Measurements from ENCODE around the gene GLIS1. TPM values are rescaled to one million over a fixed set of nuclear protein-coding genes. Genes with fewer than 3 reads are reported as not detected.

GLIS1 gene
- total and polyA plus RNA-seq, 2 of the 8 experiments (the other 6 are each of a cell fraction or from before 2014, with no cell fraction given) = 0.15 to 0.22 TPM

GRCh38 chr1:53543778-53544695 lies 194.9 kb downstream of the GLIS1 start:
- H3K4me1 ChIP-seq (replicated peaks in 1 of 4; ENCODE audit: control insufficient read depth in 3 of 4, insufficient read depth in 4 of 4, low read length in 3 of 4) = no peaks in the 10 kb centered on the region; a peak in 2 of 7 replicates
- H2BK5ac ChIP-seq (ENCODE audit: low read depth, low read length) = no peak overlapping the region
- ChIA-PET CTCF (ENCODE audit: partially characterized antibody) (interaction anchor here (0.7 to 1.6 kb wide), 5 partner anchors 10 to 59 kb away, joined by 3 read pairs; no protein-coding TSS in a partner anchor), POLR2A (ENCODE audit: partially characterized antibody) (interaction anchor here (0.6 to 1.6 kb wide), 2 partner anchors 9 to 10 kb away, joined by 3 to 5 read pairs; no protein-coding TSS in a partner anchor)
- H3K9me3 ChIP-seq (ENCODE audit: insufficient read depth in 2 of 2, low read depth in 1 of 2, low read length in 1 of 2) = no peaks in the 10 kb centered on the region
- no peak overlapping the region for H4K91ac ChIP-seq (replicated peaks; ENCODE audit: insufficient read length, low read length)
- no peaks in the 10 kb centered on the region for H3K79me1 ChIP-seq (ENCODE audit: low read depth, low read length)
- no peak overlapping the region for H3K4ac ChIP-seq (replicated peaks; ENCODE audit: insufficient read length, low read depth, low read length)
- WGBS, 2 experiments (ENCODE audit: extremely low coverage in 1 of 2, insufficient coverage in 1 of 2, insufficient read length in 1 of 2, insufficient replicate concordance in 2 of 2, low coverage in 1 of 2, low lambda C conversion rate in 2 of 2, missing lambda C conversion rate in 1 of 2) = 88% methylated on average over 24 of the region's 24 CpGs; no CpG with 5 or more reads in 1 of the 2 experiments
- H3K23ac ChIP-seq (ENCODE audit: insufficient read length) = no peak overlapping the region
- DNase-seq (ENCODE audit: low read depth in 1 of 2, low spot score in 2 of 2) = no peak
- H4K8ac ChIP-seq (ENCODE audit: extremely low read depth, insufficient read depth, low read length) = no peak overlapping the region; the same call in 1 of the 2 replicates
- 0 out of 7 replicates have a peak, but pooled peaks cover 0 to 2% (median 0%) of the 10 kb centered on the region in 4 experiments for H3K27me3 ChIP-seq (replicated peaks in 1 of 4; ENCODE audit: control insufficient read depth in 3 of 4, extremely low read depth in 1 of 4, insufficient read depth in 3 of 4, low read length in 3 of 4)
- H3K4me2 ChIP-seq (ENCODE audit: insufficient read depth in 1 of 2, low read depth in 2 of 2, low read length in 2 of 2) = no peak overlapping the region
- H2BK15ac ChIP-seq (ENCODE audit: low read length) = no peak overlapping the region
- H3K14ac ChIP-seq (ENCODE audit: insufficient read length) = no peak overlapping the region
- H2BK120ac ChIP-seq (replicated peaks; ENCODE audit: low read depth, low read length) = no peak overlapping the region
- H2AFZ ChIP-seq (ENCODE audit: low read length) = no peak overlapping the region
- H3K23me2 ChIP-seq (ENCODE audit: low read depth, low read length) = peaks cover 3% of the 10 kb centered on the region; the same call in 1 of the 2 replicates
- FAIRE-seq = no peak
- H3K27ac ChIP-seq (ENCODE audit: low read depth, low read length) = no peak overlapping the region
- no peak overlapping the region for H3K56ac ChIP-seq (replicated peaks; ENCODE audit: insufficient read length, low read depth, low read length)
- H2BK20ac ChIP-seq (ENCODE audit: low read length) = no peak overlapping the region
- H2BK12ac ChIP-seq (ENCODE audit: low read depth, low read length) = no peak overlapping the region
- peaks cover 0 to 3% of the 10 kb centered on the region in 2 experiments for H4K20me1 ChIP-seq (replicated peaks in 1 of 2; ENCODE audit: control insufficient read depth in 1 of 2, insufficient read depth in 2 of 2, low read length in 2 of 2)
- H3K9ac ChIP-seq (replicated peaks in 1 of 4; ENCODE audit: extremely low read depth in 1 of 4, low read depth in 3 of 4, low read length in 3 of 4) = no peak overlapping the region
- H3K18ac ChIP-seq (ENCODE audit: extremely low read depth, low read length) = no peak overlapping the region
- H3K79me2 ChIP-seq (ENCODE audit: control insufficient read depth in 1 of 2, insufficient read depth in 2 of 2, low read length in 2 of 2) = no peaks in the 10 kb centered on the region
- H2AK5ac ChIP-seq (ENCODE audit: low read depth, low read length) = no peak overlapping the region
- no peak overlapping the region for H3K4me3 ChIP-seq (ENCODE audit: extremely low read depth in 1 of 4, insufficient read depth in 2 of 4, low read depth in 3 of 4, low read length in 4 of 4)
- no peaks in the 10 kb centered on the region for H3K36me3 ChIP-seq (ENCODE audit: control insufficient read depth in 2 of 4, insufficient read depth in 4 of 4, low read length in 3 of 4)
- no peak overlapping the region for H4K5ac ChIP-seq (ENCODE audit: insufficient read length, low read depth, low read length)
- TF ChIP-seq MAX (IDR thresholded peaks at IDR 0.05) = no peak
- TF ChIP-seq EGR1 (IDR thresholded peaks at IDR 0.05; ENCODE audit: borderline replicate concordance, low read depth, low read length) = no peak
- TF ChIP-seq YY1 (IDR thresholded peaks at IDR 0.05; ENCODE audit: low read depth, low read length) = no peak
- TF ChIP-seq MAFK (IDR thresholded peaks at IDR 0.05; ENCODE audit: low read depth, low read length) = no peak
- no peak for TF ChIP-seq SIN3A (conservative IDR thresholded peaks at IDR 0.05 in 1 of 2, IDR thresholded peaks at IDR 0.05 in 1 of 2; ENCODE audit: low read depth in 1 of 2, low read length in 2 of 2)
- no peak for TF ChIP-seq E2F6 (IDR thresholded peaks at IDR 0.05)
- TF ChIP-seq CEBPB (IDR thresholded peaks at IDR 0.05; ENCODE audit: low read depth, low read length) = no peak
- no peak for TF ChIP-seq GABPA (IDR thresholded peaks at IDR 0.05; ENCODE audit: borderline replicate concordance, insufficient read depth, low read length)
- TF ChIP-seq RBBP5 (IDR thresholded peaks at IDR 0.05; ENCODE audit: borderline replicate concordance, low read depth, low read length) = no peak
- TF ChIP-seq RXRA (IDR thresholded peaks at IDR 0.05; ENCODE audit: insufficient read depth, low read depth, low read length) = no peak
- TF ChIP-seq SIRT6 (IDR thresholded peaks at IDR 0.05; ENCODE audit: low read length) = no peak

Measured in H1 (cell line).